ENCODE data around the gene DIS3L2.

DNA sequence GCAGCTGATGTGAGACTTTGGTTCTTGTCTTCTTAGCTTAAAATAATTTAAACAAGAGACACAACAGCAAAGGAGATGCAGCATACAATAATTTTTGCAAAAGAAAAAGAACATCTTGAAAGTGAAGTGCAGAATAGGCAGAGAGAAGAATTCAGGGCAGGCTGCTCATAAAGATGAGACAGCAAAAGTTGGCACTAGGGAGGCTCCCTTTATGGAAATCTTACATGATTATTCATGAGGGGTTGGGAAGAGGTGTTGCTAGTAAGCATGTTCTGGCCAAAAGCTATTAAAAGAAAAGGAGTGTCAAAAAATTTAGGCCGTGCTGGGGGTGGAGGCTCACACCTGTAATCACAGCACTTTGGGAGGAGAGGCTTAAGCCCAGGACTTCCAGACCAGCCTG lies 412.8 kb downstream of the DIS3L2 start:
- TF ChIP-seq POLR2A (IDR thresholded peaks at IDR 0.05) (no peak), CTCF (IDR thresholded peaks at IDR 0.05) (no peak)
